Panc1 (cell line): ENCODE measurements around the gene NTSR2. TPM values are rescaled to one million over a fixed set of nuclear protein-coding genes. Genes with fewer than 3 reads are reported as not detected.
"Not testable (repeated sequence)": the region's sequence is repeated elsewhere in the genome, so short reads cannot be mapped to it uniquely, and the experiment has no call there.

Source experiments
- ATAC-seq: fragments of 200-7000 bp; cut with Tn5 transposase; 2 replicates; pipeline ENCODE4 v1.9.1; 2020; ENCODE audit warnings: mild to moderate bottlenecking, moderate library complexity
- BruUV-seq: library from RNA; stranded (reverse); fragments of 400-500 nt; replicated peaks from 2 replicates; lab custom pipeline; 2021; lab: Mats Ljungman, UMichigan
- CTCF ChIA-PET: fragments of 300-600 bp; sonication (Branson Sonifier 250); formaldehyde crosslinking; loops from one replicate; lab custom pipeline; 2022; ENCODE audit warnings: antibody characterized with exemption; lab: Charles Lee
- POLR2A ChIA-PET: fragments of 300-600 bp; sonication (Branson Sonifier 250); formaldehyde crosslinking; loops from one replicate; lab custom pipeline; 2022; ENCODE audit warnings: antibody characterized with exemption; lab: Charles Lee
- DNase-seq: peaks from one replicate; pipeline ENCODE4 v3.0.0-alpha.2; 2010; ENCODE audit warnings: low read depth, low spot score
- H3K27ac ChIP-seq: 2 replicates; pipeline ENCODE4 v1.5.1; 2011; ENCODE audit warnings: mild to moderate bottlenecking, low read length, inconsistent platforms
- H3K27me3 ChIP-seq: fragments of 200-500 bp; sonication (Bioruptor generic); 2 replicates; pipeline ENCODE4 v1.6.0; 2014; ENCODE audit warnings: low read length, inconsistent platforms; ENCODE audit not compliant: control insufficient read depth, insufficient read depth
- H3K36me3 ChIP-seq: fragments of 200-500 bp; sonication (Bioruptor generic); 2 replicates; pipeline ENCODE4 v1.5.1; 2014; ENCODE audit warnings: inconsistent platforms, mild to moderate bottlenecking, low read length, moderate library complexity; ENCODE audit not compliant: control insufficient read depth, insufficient read depth
- H3K4me1 ChIP-seq: 2 replicates; pipeline ENCODE4 v1.5.1; 2011; ENCODE audit warnings: inconsistent platforms, mild to moderate bottlenecking, low read length, moderate library complexity; ENCODE audit not compliant: control insufficient read depth, insufficient read depth
- H3K4me3 ChIP-seq, 2 experiments: 2 replicates each; pipeline ENCODE4 v1.5.1; 2011 to 2012; ENCODE audit warnings: low read depth in 2 of 2, low read length in 2 of 2, mild to moderate bottlenecking in 2 of 2, inconsistent platforms in 1 of 2, moderate library complexity in 1 of 2
- H3K9me3 ChIP-seq: fragments of 200-500 bp; sonication (Bioruptor generic); 2 replicates; pipeline ENCODE4 v1.5.1; 2014; ENCODE audit warnings: low read depth, mild to moderate bottlenecking, inconsistent platforms, low read length, moderate library complexity; ENCODE audit not compliant: control insufficient read depth, insufficient read depth
- CTCF ChIP-seq: fragments of 450-650 bp; IDR thresholded peaks from 2 replicates; pipeline ENCODE4 v1.5.1; 2017; ENCODE audit warnings: mild to moderate bottlenecking
- POLR2AphosphoS5 ChIP-seq: IDR thresholded peaks from 2 replicates; pipeline ENCODE4 v1.6.1; 2012; ENCODE audit warnings: mild to moderate bottlenecking, low read depth, low read length, moderate library complexity
- REST ChIP-seq, 2 experiments: IDR thresholded peaks; 2 replicates each; pipeline ENCODE4 v1.6.1; 2011 to 2012; ENCODE audit warnings: low read depth in 2 of 2, control low read depth in 1 of 2, low read length in 1 of 2, mild to moderate bottlenecking in 1 of 2, moderate library complexity in 1 of 2; ENCODE audit not compliant: insufficient read depth in 1 of 2
- SIN3A ChIP-seq: IDR thresholded peaks from 2 replicates; pipeline ENCODE4 v1.6.1; 2012; ENCODE audit warnings: low read depth, mild to moderate bottlenecking, low read length, moderate library complexity, borderline replicate concordance; ENCODE audit not compliant: insufficient read depth
- TCF7L2 ChIP-seq: IDR thresholded peaks from 2 replicates; pipeline ENCODE4 v1.6.1; 2011; ENCODE audit warnings: mild to moderate bottlenecking, low read depth, low read length, inconsistent platforms
- in situ Hi-C: cut with HindIII; loops from 2 replicates; pipeline ENCODE4 v1.10.0; 2016; ENCODE audit warnings: low sequenced_read_pairs, low pct_unique_long_range_greater_than_20kb
- intact Hi-C: fragments of 100-400 bp; cut with micrococcal nuclease; formaldehyde crosslinking; loops from one replicate; pipeline ENCODE4 v1.10.0; 2022; ENCODE audit not compliant: unreplicated experiment
- total RNA-seq: library from RNA; stranded (reverse); gene quantifications from one replicate; pipeline ENCODE4 v1.2.1, GENCODE V29; 2021; ENCODE audit not compliant: unreplicated experiment

NTSR2 gene
- total RNA-seq, 1 experiment from 2014 or later: 0.15 TPM

GRCh38 chr2:11661891-11662435, 8.0 kb downstream of the NTSR2 start:
- CTCF ChIA-PET: no interaction called here
- POLR2A ChIA-PET: no interaction called here
- Histone ChIP-seq H3K4me3 (no peak overlapping the region), H3K27me3 (no peaks in the 10 kb centered on the region; the same call in 1 of the 2 replicates), H3K4me1 (no peaks in the 10 kb centered on the region), H3K36me3 (no peaks in the 10 kb centered on the region), H3K9me3 (no peaks in the 10 kb centered on the region), H3K27ac (no peak overlapping the region)
- ATAC-seq (no peak), DNase-seq (no peak)
- no peak for TF ChIP-seq POLR2AphosphoS5
- TF ChIP-seq TCF7L2: no peak
- TF ChIP-seq SIN3A: no peak
- no peak for TF ChIP-seq REST (IDR thresholded peaks at IDR 0.05; ENCODE audit: insufficient read depth in 1 of 2, low read depth in 2 of 2, low read length in 1 of 2)
- no peak for TF ChIP-seq CTCF
- intact Hi-C loops: no loop called here
- in situ Hi-C loops: no loop called here
- BruUV-seq: no TSS peak

GRCh38 chr2:11660396-11660795, 9.6 kb downstream of the NTSR2 start:
- in situ Hi-C loops, CTCF ChIA-PET, POLR2A ChIA-PET, H3K27ac ChIP-seq, H3K9me3 ChIP-seq, ATAC-seq, BruUV-seq, H3K4me1 ChIP-seq, intact Hi-C loops, DNase-seq, H3K4me3 ChIP-seq, H3K27me3 ChIP-seq, H3K36me3 ChIP-seq: not testable (repeated sequence)

GRCh38 chr2:11659851-11660250, 10.1 kb downstream of the NTSR2 start:
- no TSS peak for BruUV-seq
- in situ Hi-C loops (no loop called here), intact Hi-C loops (no loop called here)
- ChIA-PET POLR2A (no interaction called here), CTCF (no interaction called here)
- H3K27ac ChIP-seq: no peak overlapping the region
- H3K4me3 ChIP-seq: no peak overlapping the region
- no peak for DNase-seq
- H3K27me3 ChIP-seq: no peaks in the 10 kb centered on the region; the same call in 1 of the 2 replicates
- no peaks in the 10 kb centered on the region for H3K4me1 ChIP-seq
- no peak for ATAC-seq
- TF ChIP-seq SIN3A (no peak), REST (IDR thresholded peaks at IDR 0.05; ENCODE audit: insufficient read depth in 1 of 2, low read depth in 2 of 2, low read length in 1 of 2) (no peak), CTCF (no peak), TCF7L2 (no peak), POLR2AphosphoS5 (no peak)
- no peaks in the 10 kb centered on the region for H3K36me3 ChIP-seq
- no peaks in the 10 kb centered on the region for H3K9me3 ChIP-seq
